ENCODE measurements around the gene EPHA3. TPM values are rescaled to one million over a fixed set of nuclear protein-coding genes. Genes with fewer than 3 reads are reported as not detected.

The EPHA3 gene
- total RNA-seq, 2 experiments from 2014 or later = not detected

GRCh38 chr3:89419647-89420241 lies 312.3 kb downstream of the EPHA3 start:
- peaks cover 5% of the 10 kb centered on the region for H3K9me3 Mint-ChIP-seq
- ATAC-seq (ENCODE audit: poor library complexity) = no peak
- intact Hi-C loops (cut with DNase I, micrococcal nuclease) = no loop called here
- Histone ChIP-seq H3K36me3 (ENCODE audit: insufficient read depth, low read length) (no peaks in the 10 kb centered on the region), H3K4me1 (ENCODE audit: insufficient read depth, low read length) (no peaks in the 10 kb centered on the region), H3K9me3 (ENCODE audit: control insufficient read depth in 1 of 2, insufficient read depth in 1 of 2, low read length in 2 of 2) (no peaks in the 10 kb centered on the region), H3K27me3 (ENCODE audit: control insufficient read depth in 1 of 2, insufficient read depth in 2 of 2, low read length in 2 of 2) (no peaks in the 10 kb centered on the region), H3K4me3 (ENCODE audit: low read length) (no peak overlapping the region), H3K27ac (ENCODE audit: low read depth in 1 of 2, low read length in 2 of 2) (no peak overlapping the region)
- ChIA-PET CTCF (no interaction called here), POLR2A (no interaction called here)
- no peaks in the 10 kb centered on the region for H3K36me3 Mint-ChIP-seq (ENCODE audit: low read depth)
- DNase-seq = no peak
- H3K4me3 Mint-ChIP-seq = no peak overlapping the region
- no peaks in the 10 kb centered on the region for H3K4me1 Mint-ChIP-seq (ENCODE audit: low read depth)
- no peak overlapping the region for H3K27ac Mint-ChIP-seq
- no peaks in the 10 kb centered on the region for H3K27me3 Mint-ChIP-seq
- no peak for TF ChIP-seq CTCF (IDR thresholded peaks at IDR 0.05)

- Histone ChIP-seq H3K9me3 (ENCODE audit: control insufficient read depth in 1 of 2, insufficient read depth in 1 of 2, low read length in 2 of 2) (no peaks in the 10 kb centered on the region), H3K4me3 (ENCODE audit: low read length) (no peak overlapping the region), H3K36me3 (ENCODE audit: insufficient read depth, low read length) (no peaks in the 10 kb centered on the region), H3K27ac (ENCODE audit: low read depth in 1 of 2, low read length in 2 of 2) (no peak overlapping the region), H3K4me1 (ENCODE audit: insufficient read depth, low read length) (no peaks in the 10 kb centered on the region), H3K27me3 (ENCODE audit: control insufficient read depth in 1 of 2, insufficient read depth in 2 of 2, low read length in 2 of 2) (no peaks in the 10 kb centered on the region)
- no peaks in the 10 kb centered on the region for H3K27me3 Mint-ChIP-seq
- CTCF ChIA-PET = no interaction called here
- H3K9me3 Mint-ChIP-seq = peaks cover 5% of the 10 kb centered on the region
- H3K4me1 Mint-ChIP-seq (ENCODE audit: low read depth) = no peaks in the 10 kb centered on the region
- H3K36me3 Mint-ChIP-seq (ENCODE audit: low read depth) = no peaks in the 10 kb centered on the region
- no peak overlapping the region for H3K27ac Mint-ChIP-seq
- ATAC-seq (ENCODE audit: poor library complexity) = no peak
- H3K4me3 Mint-ChIP-seq = no peak overlapping the region
- TF ChIP-seq CTCF (IDR thresholded peaks at IDR 0.05) = no peak
- DNase-seq = no peak
- POLR2A ChIA-PET = no interaction called here
- intact Hi-C loops (cut with DNase I, micrococcal nuclease) = no loop called here
Measured at GRCh38 chr3:89426060-89426459, 318.6 kb downstream of the EPHA3 start.

DNA sequence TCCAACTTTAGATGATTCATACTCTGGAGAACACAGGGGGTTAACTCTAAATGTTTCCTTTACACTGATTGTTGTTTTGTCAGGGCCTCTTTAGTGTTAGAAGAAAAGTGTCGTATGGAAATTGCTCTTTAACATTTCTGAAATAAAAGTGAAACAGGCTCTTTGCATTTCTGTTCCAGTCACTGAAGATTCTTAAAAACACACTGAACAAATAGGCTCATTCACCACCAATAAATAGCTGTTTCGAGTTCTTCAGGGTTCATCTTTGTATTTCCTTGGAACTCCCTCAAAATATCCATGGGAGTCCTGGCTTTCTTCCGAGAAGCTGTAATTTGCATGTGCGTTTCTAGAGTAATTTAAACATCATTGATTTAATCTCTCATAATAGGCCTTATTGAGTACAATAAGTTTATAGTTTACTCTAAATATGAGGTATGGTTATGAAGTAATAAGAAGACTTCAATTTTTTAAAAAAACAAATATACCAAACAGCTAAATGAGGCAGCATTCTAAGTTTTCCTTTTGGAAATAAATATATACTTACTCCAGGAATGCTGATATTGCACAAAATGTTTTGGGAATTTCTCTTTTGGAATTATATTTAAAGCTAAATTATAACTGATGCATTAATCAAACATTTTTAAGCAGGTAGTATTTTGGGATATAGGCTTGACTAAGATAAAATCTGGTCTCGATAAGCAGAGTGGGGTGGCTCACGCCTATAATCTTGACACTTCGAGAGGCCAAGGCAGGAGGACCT lies 327.4 kb downstream of the EPHA3 start:
- TF ChIP-seq CTCF (IDR thresholded peaks at IDR 0.05) = no peak
- Mint-ChIP-seq H3K9me3 (peaks cover 6% of the 10 kb centered on the region), H3K27ac (no peak overlapping the region), H3K36me3 (ENCODE audit: low read depth) (no peaks in the 10 kb centered on the region), H3K4me3 (no peak overlapping the region), H3K27me3 (no peaks in the 10 kb centered on the region), H3K4me1 (ENCODE audit: low read depth) (no peaks in the 10 kb centered on the region)
- CTCF ChIA-PET = no interaction called here
- no peak overlapping the region for H3K4me3 ChIP-seq (ENCODE audit: low read length)
- intact Hi-C loops (cut with DNase I, micrococcal nuclease) = no loop called here
- H3K4me1 ChIP-seq (ENCODE audit: insufficient read depth, low read length) = no peaks in the 10 kb centered on the region
- H3K36me3 ChIP-seq (ENCODE audit: insufficient read depth, low read length) = no peaks in the 10 kb centered on the region
- DNase-seq = no peak
- peaks cover 0 to 4% of the 10 kb centered on the region in 2 experiments for H3K9me3 ChIP-seq (ENCODE audit: control insufficient read depth in 1 of 2, insufficient read depth in 1 of 2, low read length in 2 of 2)
- no peaks in the 10 kb centered on the region for H3K27me3 ChIP-seq (ENCODE audit: control insufficient read depth in 1 of 2, insufficient read depth in 2 of 2, low read length in 2 of 2)
- no peak for ATAC-seq (ENCODE audit: poor library complexity)
- POLR2A ChIA-PET = no interaction called here
- no peak overlapping the region for H3K27ac ChIP-seq (ENCODE audit: low read depth in 1 of 2, low read length in 2 of 2)

All from CD4-positive, alpha-beta T cell (primary cell).